ENCODE results near the gene ATP4B. TPM values are rescaled to one million over a fixed set of nuclear protein-coding genes. Genes with fewer than 3 reads are reported as not detected.

ATP4B gene
- not detected for total RNA-seq
- long read RNA-seq: 0 reads

DNA sequence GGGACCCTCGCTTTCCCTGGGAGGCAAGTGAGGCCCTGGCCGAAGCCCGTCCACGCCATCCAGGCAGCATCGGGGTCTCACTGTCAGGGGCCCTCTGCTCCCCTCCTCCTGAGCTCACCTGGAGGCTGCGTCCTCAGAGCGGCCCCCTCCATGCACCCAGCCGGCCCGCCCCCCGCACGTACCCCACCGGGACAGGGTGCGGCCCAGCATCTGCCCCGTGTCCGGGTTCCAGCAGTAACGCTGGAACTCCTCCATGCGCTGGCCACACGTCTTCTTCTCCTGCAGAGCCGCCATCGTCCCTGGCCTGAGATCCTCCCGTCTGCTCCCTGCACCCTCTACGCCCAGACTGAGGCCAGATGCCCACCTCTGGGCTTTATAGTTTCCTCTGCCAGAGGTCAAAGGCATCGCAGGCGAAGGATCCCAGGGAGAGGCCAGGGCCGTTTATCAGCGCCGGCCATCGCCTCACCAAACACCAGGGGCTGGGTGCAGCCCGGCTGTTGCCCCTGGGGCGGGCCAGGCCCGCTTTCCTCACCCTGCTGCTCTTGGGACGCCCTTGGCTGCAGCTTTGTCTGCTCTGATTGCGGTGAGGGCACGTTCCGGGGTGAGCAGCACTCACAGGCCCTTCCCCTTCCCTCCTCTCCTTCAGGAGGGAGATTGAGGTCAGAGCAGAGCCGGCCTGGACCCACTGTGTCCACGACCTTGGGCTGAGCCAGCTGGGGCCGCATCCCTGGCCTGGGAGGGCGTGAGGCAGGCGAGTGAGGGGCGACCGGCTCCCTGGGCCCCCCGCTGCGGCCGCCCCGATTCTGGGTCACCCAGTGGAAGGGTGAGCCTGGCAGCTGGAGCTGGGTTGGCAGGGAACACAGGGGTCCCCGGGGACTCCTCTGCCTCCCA, at the start of gene ATP4B:
TSS of gene ATP4B (minus strand) at position 348 of the 891 bp plus-strand sequence. CDS start at position 294, 54 bp downstream.
- intact Hi-C loops (cut with DNase I): no loop called here
- no peak for ATAC-seq
- DNase-seq: no peak

DNA sequence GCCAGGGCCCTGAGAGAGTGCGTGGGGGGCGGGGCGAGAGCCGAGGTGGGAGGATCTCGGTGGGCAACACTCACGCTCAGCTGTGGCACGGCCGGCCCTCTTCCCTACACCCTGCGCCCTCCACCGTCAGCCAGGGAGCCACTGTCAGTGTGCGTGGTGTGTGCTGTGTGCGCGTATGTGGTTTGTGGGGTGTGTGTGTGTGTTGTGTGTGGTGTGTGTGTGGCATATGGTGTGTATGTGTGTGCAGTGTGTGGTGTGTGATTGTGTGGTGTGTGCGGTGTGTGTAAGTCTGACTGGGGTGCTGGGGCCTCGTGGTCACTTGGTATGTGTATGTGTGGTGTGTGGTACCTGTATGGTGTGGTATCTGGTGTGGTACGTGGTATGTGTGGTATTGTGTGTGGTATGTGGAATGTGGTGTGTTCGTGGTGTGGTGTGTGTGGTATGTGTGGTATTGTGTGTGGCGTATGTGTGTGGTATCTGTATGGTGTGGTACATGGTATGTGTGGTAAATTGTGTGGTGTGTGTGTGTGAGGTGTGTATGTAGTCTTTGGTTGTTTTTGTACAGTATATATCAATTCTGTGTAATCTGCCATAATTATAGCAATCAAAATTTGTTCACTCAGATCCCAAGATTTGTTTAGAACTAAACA, 14.1 kb upstream of the ATP4B start:
- intact Hi-C loops (cut with DNase I): no loop called here
- ATAC-seq (peak in 1 of 2 donors; percentile 33), DNase-seq (no peak)

DNA sequence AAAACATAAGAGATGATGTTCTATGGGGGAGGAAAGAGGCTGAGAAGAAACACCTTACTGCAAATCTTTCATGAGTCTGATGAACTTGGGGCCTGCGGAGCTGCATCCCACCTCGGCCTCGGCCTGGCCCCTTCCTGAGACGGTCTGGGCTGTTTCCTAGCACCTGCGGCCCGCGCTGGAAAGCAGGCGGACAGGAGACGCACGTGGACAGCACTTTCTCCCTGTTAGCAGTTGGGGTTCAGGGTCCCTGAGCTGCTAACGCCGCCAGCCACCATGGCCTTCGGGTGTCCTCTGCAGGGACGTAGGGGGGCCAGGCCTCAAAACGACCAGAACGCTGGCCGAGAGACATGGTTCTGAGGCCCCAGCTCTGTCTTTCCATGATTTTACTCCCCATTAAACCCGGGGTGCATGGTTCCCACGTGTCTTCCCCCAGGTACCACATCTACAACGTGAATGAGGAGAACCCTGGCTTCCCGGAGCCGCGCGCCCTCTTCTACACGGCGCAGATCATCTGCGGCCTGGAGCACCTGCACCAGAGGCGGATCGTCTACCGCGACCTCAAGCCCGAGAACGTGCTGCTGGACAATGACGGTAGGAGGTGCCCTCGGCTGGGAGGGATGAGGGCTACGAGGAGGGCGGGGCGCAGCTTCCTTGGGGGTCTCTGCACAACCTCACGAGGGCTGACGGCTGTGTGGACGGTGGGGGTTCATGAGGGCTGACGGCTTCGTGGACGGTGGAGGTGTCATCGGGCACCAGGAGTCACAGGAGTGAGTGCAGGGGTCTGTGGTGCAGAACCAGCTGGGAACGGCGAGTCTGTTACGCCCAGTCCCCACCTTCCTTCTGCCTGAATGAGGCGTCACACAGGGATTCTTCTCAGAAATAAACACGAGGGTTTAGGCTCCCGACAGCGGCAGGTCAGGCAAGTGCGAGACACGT, 13.3 kb upstream of the ATP4B start:
- no peak for ATAC-seq

DNA sequence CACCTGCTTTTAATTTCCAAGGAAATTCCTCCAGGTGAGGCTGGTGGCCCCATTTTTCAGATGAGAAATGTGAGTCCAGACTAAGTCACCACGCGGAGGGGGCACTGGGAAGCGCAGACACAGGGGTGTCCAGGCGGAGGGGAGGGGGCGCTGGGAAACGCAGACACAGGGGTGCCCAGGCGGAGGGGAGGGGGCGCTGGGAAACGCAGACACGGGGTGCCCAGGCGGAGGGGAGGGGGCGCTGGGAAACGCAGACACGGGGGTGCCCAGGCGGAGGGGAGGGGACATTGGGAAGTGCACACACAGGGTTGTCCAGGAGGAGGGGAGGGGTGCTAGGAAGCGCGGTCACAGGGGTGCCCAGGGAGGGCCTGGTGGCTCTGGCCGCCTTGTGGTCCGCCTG, 12.5 kb upstream of the ATP4B start:
- DNase-seq: no peak
- no peak for ATAC-seq

More for the DNA sequence above, 13.3 kb upstream of the ATP4B start:
- intact Hi-C loops (cut with DNase I): no loop called here
- DNase-seq: no peak

DNA sequence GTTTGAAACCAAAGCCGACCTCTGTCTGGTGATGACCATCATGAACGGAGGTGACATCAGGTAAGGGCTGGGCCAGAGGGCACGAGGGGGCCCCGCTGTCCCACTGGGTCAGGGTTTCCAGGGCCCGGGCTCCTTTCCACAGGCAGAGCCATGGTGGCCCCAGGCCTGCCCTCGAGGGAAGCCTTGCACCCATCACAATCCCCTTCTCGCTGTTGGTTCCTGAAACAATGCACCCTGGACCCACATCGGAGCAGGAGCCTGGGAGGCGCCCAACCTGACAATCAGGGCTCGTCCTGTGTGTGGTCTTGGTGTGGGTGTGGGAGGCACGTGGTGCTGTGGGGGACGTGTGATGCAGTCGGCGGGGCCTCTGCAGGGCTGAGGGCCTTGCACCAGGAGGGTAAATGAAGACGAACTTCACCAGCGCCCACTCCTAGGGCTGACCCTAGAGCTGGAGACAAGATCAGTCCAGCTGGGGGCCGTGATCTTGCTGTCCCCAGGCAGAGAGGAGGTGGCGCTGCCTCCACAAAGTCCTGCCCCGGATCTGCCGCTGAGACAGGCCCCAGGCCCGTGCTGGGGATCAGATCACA, 11.8 kb upstream of the ATP4B start:
- DNase-seq: no peak

More for the DNA sequence above, 12.5 kb upstream of the ATP4B start:
- intact Hi-C loops (cut with DNase I): no loop called here

DNA sequence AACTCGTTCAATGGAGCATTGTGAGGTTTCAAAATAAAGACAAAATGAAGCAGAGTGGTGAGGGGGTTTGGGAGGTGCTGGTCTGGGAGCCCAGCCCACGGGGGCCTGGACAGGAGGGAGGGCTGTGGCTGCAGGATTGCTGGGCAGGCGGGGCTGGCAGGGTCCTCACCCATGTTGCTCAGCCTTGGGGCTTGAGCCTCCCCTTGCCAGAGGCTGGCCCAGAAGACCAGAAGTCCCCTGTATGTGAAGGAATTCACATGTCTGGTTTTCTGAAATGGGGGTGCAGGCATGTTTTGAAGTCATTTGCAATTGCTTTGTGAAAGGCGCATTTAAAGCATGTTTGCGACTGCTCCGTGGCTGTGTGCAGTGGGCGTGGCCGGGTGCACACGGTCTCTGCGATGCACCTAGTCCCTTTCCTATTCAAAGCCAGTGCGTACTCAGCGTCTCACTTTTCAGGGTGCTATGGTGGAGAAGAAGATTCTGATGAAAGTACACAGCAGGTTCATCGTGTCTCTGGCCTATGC, 11.3 kb upstream of the ATP4B start:
- DNase-seq (no peak), ATAC-seq (no peak)
- intact Hi-C loops (cut with DNase I): no loop called here

More for the DNA sequence above, 11.8 kb upstream of the ATP4B start:
- no peak for ATAC-seq
- intact Hi-C loops (cut with DNase I): no loop called here

DNA sequence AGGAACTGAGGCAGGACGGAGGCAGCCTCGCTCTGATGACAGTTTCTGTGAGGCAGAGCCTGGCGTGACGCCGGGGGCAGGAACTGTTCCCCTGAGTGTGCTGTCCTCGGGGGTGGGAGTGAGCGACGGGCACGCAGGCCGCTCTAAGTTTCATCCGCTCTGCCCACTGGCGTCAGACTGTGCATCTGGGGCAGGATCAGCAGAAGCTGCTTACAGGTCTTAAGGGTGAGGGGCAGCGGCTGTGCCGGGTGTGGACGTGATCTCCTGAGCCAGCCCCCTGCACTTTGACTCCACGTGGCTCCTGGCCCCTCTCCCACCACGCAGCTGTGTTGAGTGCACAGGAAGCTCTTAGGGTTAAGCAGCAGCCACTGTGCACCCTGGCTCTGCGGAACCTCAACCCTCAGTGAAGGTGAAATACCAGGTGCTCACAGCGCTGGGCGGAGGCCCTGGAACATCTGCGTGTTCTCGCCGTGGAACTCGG, 10.5 kb upstream of the ATP4B start:
- DNase-seq (no peak), ATAC-seq (no peak)
- intact Hi-C loops (cut with DNase I): no loop called here

DNA sequence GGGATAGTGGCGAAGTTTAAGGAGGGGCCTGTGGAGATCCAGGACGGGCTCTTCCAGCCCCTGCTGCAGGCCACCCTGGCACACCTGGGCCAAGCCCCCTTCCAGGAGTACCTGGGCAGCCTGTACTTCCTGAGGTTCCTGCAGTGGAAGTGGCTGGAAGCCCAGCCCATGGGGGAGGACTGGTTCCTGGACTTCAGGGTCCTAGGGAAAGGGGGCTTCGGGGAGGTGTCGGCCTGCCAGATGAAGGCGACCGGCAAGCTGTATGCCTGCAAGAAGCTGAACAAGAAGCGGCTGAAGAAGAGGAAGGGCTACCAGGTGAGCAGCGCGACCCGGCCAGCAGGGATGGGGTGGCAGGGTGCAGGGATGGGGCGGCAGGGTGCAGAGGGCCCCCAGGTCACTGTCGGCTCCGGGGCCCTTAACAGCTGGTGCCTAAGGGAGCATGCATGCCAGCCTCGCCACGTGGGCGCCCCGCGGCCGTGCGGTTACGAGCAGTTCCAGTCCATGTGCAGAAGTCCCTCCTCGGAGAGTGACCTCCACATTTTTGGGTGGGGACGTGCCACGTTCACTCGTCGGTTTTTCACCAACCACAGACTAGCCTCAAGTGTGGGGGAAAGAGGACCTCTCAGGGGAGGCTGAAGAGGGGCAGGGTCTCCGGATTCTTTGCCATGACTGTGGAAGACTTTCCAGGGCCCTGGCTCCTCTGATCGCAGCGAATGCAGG, 9.9 kb upstream of the ATP4B start:
- intact Hi-C loops (cut with DNase I): no loop called here
- no peak for DNase-seq

DNA sequence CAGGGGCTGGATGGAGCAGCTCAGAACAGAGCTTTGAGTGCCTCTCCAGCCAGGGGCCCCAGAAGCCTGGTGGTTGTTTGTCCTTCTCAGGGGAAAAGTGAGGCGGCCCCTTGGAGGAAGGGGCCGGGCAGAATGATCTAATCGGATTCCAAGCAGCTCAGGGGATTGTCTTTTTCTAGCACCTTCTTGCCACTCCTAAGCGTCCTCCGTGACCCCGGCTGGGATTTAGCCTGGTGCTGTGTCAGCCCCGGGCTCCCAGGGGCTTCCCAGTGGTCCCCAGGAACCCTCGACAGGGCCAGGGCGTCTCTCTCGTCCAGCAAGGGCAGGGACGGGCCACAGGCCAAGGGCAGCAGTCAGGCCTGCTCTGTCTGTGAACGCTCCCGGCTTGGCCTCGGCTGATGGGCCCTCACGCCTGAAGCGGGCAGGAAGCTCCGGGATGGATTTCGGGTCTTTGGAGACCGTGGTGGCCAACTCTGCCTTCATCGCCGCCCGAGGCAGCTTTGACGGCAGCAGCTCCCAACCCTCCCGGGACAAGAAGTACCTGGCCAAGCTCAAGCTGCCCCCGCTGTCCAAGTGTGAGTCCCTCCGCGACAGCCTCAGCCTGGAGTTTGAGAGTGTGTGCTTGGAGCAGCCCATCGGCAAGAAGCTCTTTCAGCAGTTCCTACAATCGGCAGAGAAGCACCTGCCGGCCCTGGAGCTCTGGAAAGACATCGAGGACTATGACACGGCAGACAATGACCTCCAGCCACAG, 9.1 kb upstream of the ATP4B start, which contains the start of gene GRK1:
TSS of gene GRK1 (plus strand) at position 269 of the 751 bp plus-strand sequence. CDS start at position 437, 168 bp downstream.
- ATAC-seq (no peak), DNase-seq (no peak)
- intact Hi-C loops (cut with DNase I): no loop called here

More for the DNA sequence above, 9.9 kb upstream of the ATP4B start:
- ATAC-seq: no peak

DNA sequence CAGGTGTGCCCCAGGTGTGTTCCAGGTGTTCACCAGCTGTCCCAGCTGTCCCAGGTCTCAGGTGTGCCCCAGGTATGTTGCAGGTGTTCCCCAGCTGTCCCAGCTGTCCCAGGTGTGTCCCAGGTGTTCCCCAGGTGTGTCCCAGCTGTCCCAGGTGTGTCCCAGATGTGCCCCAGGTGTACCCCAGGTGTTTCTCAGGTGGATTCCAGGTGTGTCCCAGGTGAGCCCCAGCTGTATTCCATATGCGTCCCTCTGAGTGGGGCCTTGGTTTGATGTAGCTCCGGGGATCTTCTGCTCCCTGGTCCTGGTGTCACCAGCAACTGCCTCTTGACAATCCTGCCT, 8.3 kb upstream of the ATP4B start:
- ATAC-seq: no peak
- no peak for DNase-seq
- intact Hi-C loops (cut with DNase I): no loop called here

DNA sequence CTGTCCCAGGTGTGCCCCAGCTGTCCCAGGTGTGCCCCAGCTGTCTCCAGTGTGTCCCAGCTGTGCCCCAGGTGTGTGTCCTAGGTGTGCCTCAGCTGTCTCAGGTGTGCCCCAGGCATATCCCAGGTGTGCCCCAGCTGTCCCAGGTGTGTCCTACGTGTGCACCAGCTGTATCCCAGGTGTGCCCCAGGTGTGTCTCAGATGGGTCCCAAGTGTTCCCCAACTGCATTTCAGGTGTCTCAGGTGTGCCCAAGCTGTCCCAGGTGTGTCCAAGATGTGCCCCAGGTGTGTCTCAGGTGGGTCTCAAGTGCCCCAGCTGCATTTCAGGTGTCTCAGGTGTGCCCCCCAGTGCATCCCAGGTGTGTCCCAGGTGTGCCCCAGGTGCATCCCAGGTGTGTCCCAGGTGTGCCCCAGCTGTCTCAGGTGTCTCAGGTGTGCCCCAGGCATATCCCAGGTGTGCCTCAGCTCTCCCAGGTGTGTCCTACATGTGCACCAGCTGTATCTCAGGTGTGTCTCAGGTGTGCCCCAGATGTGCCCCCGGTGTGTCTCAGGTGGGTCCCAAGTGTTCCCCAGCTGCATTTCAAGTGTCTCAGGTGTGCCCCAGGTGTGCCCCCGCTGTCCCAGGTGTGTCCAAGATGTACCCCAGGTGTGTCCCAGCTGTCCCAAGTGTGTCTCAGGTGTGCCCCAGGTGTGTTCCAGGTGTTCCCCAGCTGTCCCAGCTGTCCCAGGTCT, 7.8 kb upstream of the ATP4B start:
- intact Hi-C loops (cut with DNase I): no loop called here
- ATAC-seq: no peak
- DNase-seq: no peak

DNA sequence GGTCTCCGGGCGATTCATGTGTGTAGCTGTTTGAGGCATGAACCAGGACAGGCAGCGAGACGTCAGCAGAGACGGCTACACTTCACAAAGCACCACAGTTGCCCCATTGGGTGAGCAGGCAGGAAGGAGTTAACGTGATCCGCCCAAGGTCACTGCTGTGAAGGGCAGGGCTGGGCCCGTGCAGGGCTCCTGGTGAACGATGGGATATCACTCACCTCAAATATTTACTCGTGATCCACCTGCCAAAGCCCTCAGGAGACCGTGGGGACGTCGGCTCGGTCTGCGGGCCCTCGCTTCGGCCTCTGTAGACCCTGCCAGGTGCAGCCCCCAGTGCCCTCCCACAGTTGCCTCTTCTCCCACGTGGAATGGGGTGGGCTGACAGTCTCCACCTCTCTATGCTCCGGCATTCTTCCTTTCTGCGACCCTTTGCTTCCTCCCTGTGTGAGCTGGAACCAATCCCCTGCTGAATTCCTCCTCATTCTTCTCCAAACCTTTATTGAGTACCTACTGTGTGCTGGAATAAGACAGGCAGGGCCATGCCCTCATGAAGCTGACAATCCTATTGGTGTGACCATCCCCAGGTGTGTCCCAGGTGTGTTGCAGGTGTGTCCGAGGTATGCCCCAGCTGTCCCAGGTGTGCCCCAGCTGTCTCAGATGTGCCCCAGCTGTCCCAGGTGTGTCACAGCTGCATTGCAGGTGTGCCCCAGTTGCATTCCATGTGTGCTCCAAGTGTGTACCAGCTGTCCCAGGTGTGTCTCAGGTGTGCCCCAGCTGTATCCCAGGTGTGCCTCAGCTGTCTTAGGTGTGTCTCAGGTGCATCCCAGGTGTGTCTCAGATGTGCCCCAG, 7.0 kb upstream of the ATP4B start:
- intact Hi-C loops (cut with DNase I): no loop called here
- ATAC-seq (no peak), DNase-seq (no peak)

DNA sequence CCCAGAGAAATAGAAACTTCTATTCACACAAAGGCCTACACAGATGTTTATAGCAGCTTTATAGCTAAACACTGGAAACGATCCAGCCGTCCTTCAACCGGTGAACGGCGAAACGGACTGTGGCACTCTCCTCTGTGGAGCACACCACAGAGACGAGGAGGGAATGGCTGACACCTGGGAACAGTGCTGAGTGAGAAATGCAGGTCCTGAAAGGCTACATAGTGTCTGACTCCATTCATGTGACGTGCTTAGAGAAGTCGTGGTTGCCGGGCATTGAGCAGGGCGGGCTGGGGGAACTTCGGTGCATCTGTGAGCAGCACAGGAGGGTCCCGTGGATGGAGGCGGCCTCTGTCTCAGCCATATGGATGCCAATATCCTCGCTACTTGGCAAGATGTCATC, 5.9 kb upstream of the ATP4B start:
- DNase-seq (no peak), ATAC-seq (no peak)
- intact Hi-C loops (cut with DNase I): no loop called here

DNA sequence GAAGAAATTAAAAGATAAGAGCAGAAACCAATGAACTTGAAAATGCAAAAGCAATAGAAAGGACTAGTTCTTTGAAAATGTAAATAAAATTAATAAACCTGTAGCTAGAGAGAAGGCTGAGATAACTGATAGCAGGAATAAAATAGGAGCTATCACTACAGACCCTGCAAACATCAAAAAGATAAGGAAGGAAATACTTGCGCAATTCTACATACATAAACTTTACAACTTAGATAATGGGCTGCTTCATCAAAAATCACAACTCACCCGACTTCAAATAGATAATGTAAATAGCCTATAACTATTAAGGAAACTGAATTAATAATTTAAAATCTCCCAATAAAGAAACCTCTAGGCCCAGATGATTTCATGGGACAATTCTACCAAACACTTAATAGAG, 3.5 kb upstream of the ATP4B start:
- DNase-seq (no peak), ATAC-seq (no peak)
- intact Hi-C loops (cut with DNase I): no loop called here

DNA sequence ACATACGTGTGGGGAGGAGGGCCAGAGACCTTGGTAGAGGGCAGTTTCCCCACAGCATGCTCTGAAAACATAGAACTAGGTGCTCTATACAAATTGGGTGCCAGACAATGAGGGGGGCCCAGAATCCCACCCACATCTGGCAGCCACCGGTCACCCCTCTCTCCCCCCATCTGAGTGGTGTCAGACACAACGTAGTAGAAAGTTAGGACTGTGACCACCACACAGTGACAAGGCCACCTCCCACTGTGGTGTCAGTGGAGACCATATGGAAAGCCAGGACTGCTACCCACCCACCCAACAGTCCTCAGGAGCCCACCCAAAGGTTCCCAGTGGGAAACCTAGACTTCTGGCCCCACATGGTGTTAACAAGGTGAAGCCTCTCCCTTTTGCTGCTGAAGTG, 2.1 kb upstream of the ATP4B start:
- no peak for ATAC-seq
- intact Hi-C loops (cut with DNase I): no loop called here

DNA sequence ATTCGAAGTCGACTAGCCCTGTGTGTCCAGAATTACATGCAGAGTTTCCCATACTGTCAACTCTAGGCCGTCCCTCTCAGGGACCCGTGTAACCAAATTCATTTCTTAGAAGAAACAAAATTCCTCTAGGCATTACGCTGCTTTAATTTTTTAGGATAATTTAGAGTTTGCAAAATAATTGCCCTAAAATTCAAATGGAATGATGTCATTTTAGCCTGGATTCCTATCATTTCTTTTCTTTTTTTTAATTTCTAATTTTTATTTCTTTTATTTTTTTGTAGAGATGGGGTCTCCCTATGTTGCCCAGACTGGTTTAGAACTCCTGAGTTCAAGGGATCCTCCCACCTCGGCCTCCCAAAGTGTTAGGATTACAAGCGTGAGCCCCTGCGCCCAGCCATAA, 1.3 kb upstream of the ATP4B start:
- ATAC-seq: no peak

More for the DNA sequence above, 2.1 kb upstream of the ATP4B start:
- DNase-seq: no peak

More for the DNA sequence above, 1.3 kb upstream of the ATP4B start:
- intact Hi-C loops (cut with DNase I): no loop called here
- no peak for DNase-seq

Measured in left cardiac atrium (tissue), 4 donors.